Ovary (tissue), 3 donors: ENCODE results near the gene UFSP1.

Source experiments
- CTCF ChIP-seq, 3 donors: fragments of 450-650 bp in 2 of 3; fragments of 200-600 bp in 1 of 3; IDR thresholded peaks; one replicate each; pipeline versions ENCODE4 v1.5.1 to v1.8.0; 2016 to 2022; ENCODE audit warnings: antibody characterized with exemption in 3 of 3, mild to moderate bottlenecking in 1 of 3
- POLR2A ChIP-seq: fragments of 450-650 bp; IDR thresholded peaks from one replicate; pipeline ENCODE4 v1.6.1; 2017; ENCODE audit warnings: antibody characterized with exemption, mild to moderate bottlenecking, moderate library complexity
- donor health status: DM: no; HTN: no; CAD: no.

- TF ChIP-seq POLR2A: no peak
- TF ChIP-seq CTCF (IDR thresholded peaks at IDR 0.05): no peak
These were observed 14.2 kb downstream of the UFSP1 start for GRCh38 chr7:100875356-100875751.
